NCI-H2107 treated with DMSO at 0.1 percent for 48 hours (cell line): ENCODE results near the gene DNM1.

Experiments
- DNase-seq: peaks from one replicate; lab custom pipeline; 2025; ENCODE audit not compliant: unreplicated experiment; lab: John Stamatoyannopoulos, UW

Gene DNM1

GRCh38 chr9:128203024-128203706 is at the start of gene DNM1:
TSS of gene DNM1 (plus strand) at chr9:128203379. CDS start at chr9:128203471, 92 bp downstream.
- peak; percentile 10 for DNase-seq

- DNase-seq, result no peak
Observed at GRCh38 chr9:128153947-128154695, 49.1 kb upstream of the DNM1 start.

- DNase-seq, result no peak
Observed at GRCh38 chr9:128155736-128156500, 47.3 kb upstream of the DNM1 start.

GRCh38 chr9:128159522-128159783 is 43.7 kb upstream of the DNM1 start:
- no peak for DNase-seq

GRCh38 chr9:128159784-128160602 is 43.2 kb upstream of the DNM1 start, which contains the start of gene BBLN:
TSS of gene BBLN (plus strand) at chr9:128160265. CDS start at chr9:128160408, 143 bp downstream.
- peak; percentile 72 for DNase-seq

- DNase-seq, result no peak
Observed at GRCh38 chr9:128160603-128160987, 42.6 kb upstream of the DNM1 start.

GRCh38 chr9:128161215-128161902 is 41.8 kb upstream of the DNM1 start:
- DNase-seq, result peak; percentile 42

GRCh38 chr9:128162215-128163026 is 40.8 kb upstream of the DNM1 start:
- DNase-seq, result no peak

- DNase-seq, result no peak
Observed at GRCh38 chr9:128163027-128163515, 40.1 kb upstream of the DNM1 start.

GRCh38 chr9:128163523-128164306 is 39.5 kb upstream of the DNM1 start:
- no peak for DNase-seq

GRCh38 chr9:128164307-128164885 is 38.8 kb upstream of the DNM1 start:
- DNase-seq, result no peak

GRCh38 chr9:128166169-128166568 is 37.0 kb upstream of the DNM1 start:
- no peak for DNase-seq

GRCh38 chr9:128167209-128167608 is 36.0 kb upstream of the DNM1 start:
- DNase-seq, result no peak

GRCh38 chr9:128168731-128169308 is 34.4 kb upstream of the DNM1 start:
- DNase-seq, result no peak

- DNase-seq, result no peak
Observed at GRCh38 chr9:128169492-128169891, 33.7 kb upstream of the DNM1 start.

GRCh38 chr9:128169925-128170324 is 33.3 kb upstream of the DNM1 start:
- peak; percentile 85 for DNase-seq

GRCh38 chr9:128174062-128174461 is 29.1 kb upstream of the DNM1 start:
- DNase-seq, result no peak

- DNase-seq, result no peak
Observed at GRCh38 chr9:128175102-128175563, 28.0 kb upstream of the DNM1 start.
